SK-N-SH treated with all-trans-retinoic acid at 6 μM for 48 hours (cell line): ENCODE measurements around the gene FIBP.

Experiments used
- ATAC-seq: fragments of 200-7000 bp; cut with Tn5 transposase; 3 replicates; pipeline ENCODE4 v1.9.1; 2020; ENCODE audit warnings: mild to moderate bottlenecking, moderate library complexity
- BACH2 ChIP-seq: fragments of 250-450 bp; sonication (Bioruptor Pico); IDR thresholded peaks from 2 replicates; pipeline ENCODE4 v1.9.0; 2021; ENCODE audit warnings: mild to moderate bottlenecking, borderline replicate concordance
- CREB5 ChIP-seq: fragments of 250-450 bp; sonication (Bioruptor Pico); IDR thresholded peaks from 2 replicates; pipeline ENCODE4 v1.5.1; 2020; ENCODE audit warnings: low read depth, mild to moderate bottlenecking, moderate library complexity
- CSDC2 ChIP-seq: fragments of 250-450 bp; sonication (Bioruptor Pico); IDR thresholded peaks from 2 replicates; pipeline ENCODE4 v1.5.0; 2020; ENCODE audit warnings: mild to moderate bottlenecking, moderate library complexity
- CSRNP3 ChIP-seq: fragments of 250-450 bp; sonication (Bioruptor Pico); IDR thresholded peaks from 2 replicates; pipeline ENCODE4 v1.5.1; 2021; ENCODE audit warnings: mild to moderate bottlenecking, moderate library complexity
- ESRRG ChIP-seq: fragments of 250-450 bp; sonication (Bioruptor Pico); IDR thresholded peaks from 2 replicates; pipeline ENCODE4 v1.6.1; 2021; ENCODE audit warnings: mild to moderate bottlenecking
- GLIS3 ChIP-seq: fragments of 250-450 bp; sonication (Bioruptor Pico); IDR thresholded peaks from 2 replicates; pipeline ENCODE4 v1.5.0; 2020; ENCODE audit warnings: mild to moderate bottlenecking, moderate library complexity
- ISL1 ChIP-seq: fragments of 250-450 bp; sonication (Bioruptor Pico); IDR thresholded peaks from 2 replicates; pipeline ENCODE4 v2.1.2; 2022; ENCODE audit warnings: mild to moderate bottlenecking, moderate library complexity
- OSR1 ChIP-seq: fragments of 250-450 bp; sonication (Bioruptor Pico); IDR thresholded peaks from 2 replicates; pipeline ENCODE4 v1.8.0; 2022; ENCODE audit warnings: moderate library complexity, mild to moderate bottlenecking, inconsistent platforms
- POU6F1 ChIP-seq: fragments of 250-450 bp; sonication (Bioruptor Pico); IDR thresholded peaks from 2 replicates; pipeline ENCODE4 v1.8.0; 2021; ENCODE audit warnings: low read depth, mild to moderate bottlenecking, moderate library complexity, borderline replicate concordance
- PPARA ChIP-seq: fragments of 250-450 bp; sonication (Bioruptor Pico); IDR thresholded peaks from 2 replicates; pipeline ENCODE4 v1.5.0; 2020; ENCODE audit warnings: mild to moderate bottlenecking, borderline replicate concordance
- RARB ChIP-seq: fragments of 250-450 bp; sonication (Bioruptor Pico); IDR thresholded peaks from 2 replicates; pipeline ENCODE4 v1.8.0; 2021; ENCODE audit warnings: mild to moderate bottlenecking, moderate library complexity
- SNAI2 ChIP-seq: fragments of 250-450 bp; sonication (Bioruptor Pico); IDR thresholded peaks from 2 replicates; pipeline ENCODE4 v1.5.0; 2020; ENCODE audit warnings: mild to moderate bottlenecking, moderate library complexity
- TCF4 ChIP-seq: fragments of 250-450 bp; sonication (Bioruptor Pico); IDR thresholded peaks from 2 replicates; pipeline ENCODE4 v1.8.0; 2021; ENCODE audit warnings: mild to moderate bottlenecking, moderate library complexity, borderline replicate concordance
- TOX ChIP-seq: fragments of 250-450 bp; sonication (Bioruptor Pico); IDR thresholded peaks from 2 replicates; pipeline ENCODE4 v1.8.0; 2021; ENCODE audit warnings: mild to moderate bottlenecking, moderate library complexity, borderline replicate concordance
- ZC3H10 ChIP-seq: fragments of 250-450 bp; sonication (Bioruptor Pico); IDR thresholded peaks from 2 replicates; pipeline ENCODE4 v1.5.1; 2021; ENCODE audit warnings: mild to moderate bottlenecking, moderate library complexity
- ZFP3 ChIP-seq: fragments of 250-450 bp; sonication (Bioruptor Pico); IDR thresholded peaks from 2 replicates; pipeline ENCODE4 v1.5.0; 2020; ENCODE audit warnings: mild to moderate bottlenecking, moderate library complexity
- ZFP30 ChIP-seq: fragments of 450-650 bp; formaldehyde crosslinking; IDR thresholded peaks from 2 replicates; pipeline ENCODE4 v1.5.0; 2022; ENCODE audit warnings: mild to moderate bottlenecking, moderate library complexity
- ZNF70 ChIP-seq: fragments of 450-650 bp; formaldehyde crosslinking; IDR thresholded peaks from 2 replicates; pipeline ENCODE4 v1.5.0; 2020; ENCODE audit warnings: mild to moderate bottlenecking, moderate library complexity
- ZNF8 ChIP-seq: fragments of 450-650 bp; formaldehyde crosslinking; IDR thresholded peaks from 2 replicates; pipeline ENCODE4 v1.5.0; 2020; ENCODE audit warnings: mild to moderate bottlenecking, moderate library complexity

Gene FIBP

GRCh38 chr11:65857500-65857852 is 30.8 kb downstream of the FIBP start:
- no peak for ATAC-seq
- TF ChIP-seq ESRRG (CRISPR knock-in tag): no peak
- TF ChIP-seq POU6F1 (CRISPR knock-in tag): no peak
- TF ChIP-seq ZFP30: no peak
- TF ChIP-seq CSRNP3 (CRISPR knock-in tag): no peak
- TF ChIP-seq TOX (CRISPR knock-in tag): no peak
- TF ChIP-seq GLIS3: no peak
- TF ChIP-seq CSDC2 (CRISPR knock-in tag): no peak

GRCh38 chr11:65856689-65857499 is 31.4 kb downstream of the FIBP start:
- ATAC-seq: no peak; the same call in 2 of the 3 replicates
- TF ChIP-seq OSR1 (CRISPR knock-in tag) (no peak), CSRNP3 (CRISPR knock-in tag) (no peak), ZFP3 (CRISPR knock-in tag) (no peak), TOX (CRISPR knock-in tag) (no peak), POU6F1 (CRISPR knock-in tag) (no peak), BACH2 (no peak), GLIS3 (no peak), RARB (CRISPR knock-in tag) (no peak), ISL1 (no peak)

GRCh38 chr11:65855927-65856363 is 32.3 kb downstream of the FIBP start:
- no peak for TF ChIP-seq ZFP30
- no peak for TF ChIP-seq SNAI2
- TF ChIP-seq CSRNP3 (CRISPR knock-in tag): no peak
- TF ChIP-seq PPARA (CRISPR knock-in tag): no peak
- TF ChIP-seq CREB5: no peak
- no peak for TF ChIP-seq ZC3H10 (CRISPR knock-in tag)
- no peak for TF ChIP-seq OSR1 (CRISPR knock-in tag)
- TF ChIP-seq ZNF70: no peak
- TF ChIP-seq TCF4 (CRISPR knock-in tag): no peak
- TF ChIP-seq ESRRG (CRISPR knock-in tag): no peak
- TF ChIP-seq RARB (CRISPR knock-in tag): no peak
- no peak for TF ChIP-seq ZFP3 (CRISPR knock-in tag)
- no peak for TF ChIP-seq ZNF8 (CRISPR knock-in tag)
- no peak for ATAC-seq
